GM12891 (cell line): ENCODE data around the gene TNFAIP8.

Experiments used
- POLR2A ChIP-seq: IDR thresholded peaks from 2 replicates; pipeline ENCODE4 v1.6.1; 2011; ENCODE audit warnings: low read depth, low read length, control low read depth
- POLR2AphosphoS5 ChIP-seq: IDR thresholded peaks from 2 replicates; pipeline ENCODE4 v1.6.1; 2011; ENCODE audit warnings: low read depth, low read length, control low read depth

GRCh38 chr5:119388619-119389190, 32.9 kb downstream of the TNFAIP8 start:
- TF ChIP-seq POLR2A = no peak
- TF ChIP-seq POLR2AphosphoS5 = no peak
